Measurements from ENCODE around the gene NXPE1.

NXPE1 gene

GRCh38 chr11:114472661-114473060, 87.0 kb downstream of the NXPE1 start:
- Histone ChIP-seq H3K4me3 (ENCODE audit: low read length) (no peak overlapping the region), H3K9me2 (replicated peaks; ENCODE audit: control insufficient read depth, low read length) (no peaks in the 10 kb centered on the region), H3K36me3 (ENCODE audit: control insufficient read depth, low read length) (no peaks in the 10 kb centered on the region), H3K27ac (ENCODE audit: low read depth, low read length) (no peak overlapping the region), H3K27me3 (ENCODE audit: control insufficient read depth, low read length) (no peaks in the 10 kb centered on the region), H4K20me1 (ENCODE audit: control insufficient read depth, insufficient read depth, low read depth, low read length) (no peaks in the 10 kb centered on the region), H3K9me3 (ENCODE audit: control insufficient read depth, insufficient read depth, low read length) (no peaks in the 10 kb centered on the region), H3K4me1 (ENCODE audit: control insufficient read depth, low read length) (no peaks in the 10 kb centered on the region), H3K79me2 (ENCODE audit: control insufficient read depth, low read length) (no peaks in the 10 kb centered on the region), H3F3A (ENCODE audit: control insufficient read depth, insufficient read depth) (no peaks in the 10 kb centered on the region), H3K4me2 (ENCODE audit: low read length) (no peak overlapping the region)
- TF ChIP-seq CTCF (IDR thresholded peaks at IDR 0.05; ENCODE audit: low read depth, low read length, poor library complexity, severe bottlenecking), result no peak
- no peak for TF ChIP-seq EZH2phosphoT487 (IDR thresholded peaks at IDR 0.05; ENCODE audit: borderline replicate concordance, low read length)
